Ovary (tissue), 9 donors: ENCODE measurements around the gene KLK6. TPM values are rescaled to one million over a fixed set of nuclear protein-coding genes. Genes with fewer than 3 reads are reported as not detected.

Experiments used
- DNase-seq, 5 donors: peaks; one replicate each; pipeline ENCODE4 v3.0.0-alpha.2; 2019 to 2020
- H3K27ac ChIP-seq, 2 donors: fragments of 200-600 bp; one replicate each; pipeline versions ENCODE4 v1.5.1 to v1.8.0; 2019 to 2022
- H3K27me3 ChIP-seq: fragments of 200-600 bp; one replicate; pipeline ENCODE4 v1.8.0; 2022
- H3K36me3 ChIP-seq: fragments of 200-600 bp; sonication (generic); one replicate; pipeline ENCODE4 v1.5.1; 2019
- H3K4me1 ChIP-seq: one replicate; pipeline ENCODE4 v1.8.1; 2013; ENCODE audit warnings: mild to moderate bottlenecking, moderate library complexity; ENCODE audit not compliant: insufficient read depth
- H3K4me3 ChIP-seq: fragments of 200-600 bp; sonication (generic); one replicate; pipeline ENCODE4 v1.5.1; 2017
- H3K9me3 ChIP-seq, 2 donors: fragments of 200-600 bp in 1 of 2; sonication (generic) in 1 of 2; one replicate each; pipeline versions ENCODE4 v1.5.1 to v1.8.1; 2013 to 2019; ENCODE audit warnings: mild to moderate bottlenecking in 1 of 2, moderate library complexity in 1 of 2
- EP300 ChIP-seq: sonication (generic); formaldehyde crosslinking; IDR thresholded peaks from one replicate; pipeline ENCODE4 v1.6.1; 2017; ENCODE audit warnings: antibody characterized with exemption
- POLR2A ChIP-seq: fragments of 450-650 bp; IDR thresholded peaks from one replicate; pipeline ENCODE4 v1.6.1; 2017; ENCODE audit warnings: antibody characterized with exemption, mild to moderate bottlenecking, moderate library complexity
- WGBS, 3 donors: extraction: QIAGEN DNeasy Blood & Tissue Kit in 1 of 3; methylation state at CpG; one replicate each; pipeline versions ENCODE4 v1.1.5 to v1.1.7; 2013 to 2017; 5-methylcytosine and 5-hydroxymethylcytosine counted together
- intact Hi-C, 4 donors: fragments of 100-400 bp; cut with DNase I; formaldehyde crosslinking; loops; one replicate each; pipeline versions ENCODE4 v1.11.0 to v1.15.1; 2022 to 2023
- polyA plus RNA-seq, 2 donors: library from polyadenylated mRNA; stranded (reverse); fragments of 200-250 nt in 1 of 2; fragments of 350-450 nt in 1 of 2; fragmentation: Illumina TruSeq in 1 of 2; extraction: RNeasy Lipid Tissue Mini Kit (QIAGEN cat#74804) in 1 of 2; gene quantifications; one replicate each; pipeline ENCODE4 v1.2.3, GENCODE V29; 2013 to 2014
- total RNA-seq, 7 donors: library from RNA; depleted of rRNA in 2 of 7; stranded (reverse); fragments of >200 nt in 2 of 7; fragmentation: NEBNext Ultra II Directional in 3 of 7; extraction: Animal tissue kit (Norgen Biotek cat#: 25700) in 3 of 7; gene quantifications; one replicate each; pipeline versions ENCODE4 v1.1.0 to v1.2.4, GENCODE V29; 2016 to 2023
- TF ChIP-seq, protein P1 (sequence below), 3 donors: fragments of 450-650 bp in 2 of 3; fragments of 200-600 bp in 1 of 3; IDR thresholded peaks; one replicate each; pipeline versions ENCODE4 v1.5.1 to v1.8.0; 2016 to 2022; ENCODE audit warnings: antibody characterized with exemption in 3 of 3, mild to moderate bottlenecking in 1 of 3
- donor health status: DM: no; HTN: no; CAD: no; lungs with moderate emphysema.
- donor health status: DM: no; HTN: no; CAD: no.
- donor health status: Bipolar disorder and iron deficiency.
- donor health status: DM: yes; HTN: yes; CAD: no.
- donor health status: DM: no; HTN: no; CAD: no.
- donor health status: DM: yes; HTN: yes; CAD: no.

The KLK6 gene
- total and polyA plus RNA-seq, 9 donors = 0.07 to 21.7 (median 1.9) TPM; not detected in 3

GRCh38 chr19:50909240-50910070 lies 59.9 kb downstream of the KLK6 start:
- Histone ChIP-seq H3K4me3 (no peak overlapping the region), H3K4me1 (no peaks in the 10 kb centered on the region), H3K9me3 (no peaks in the 10 kb centered on the region), H3K36me3 (no peaks in the 10 kb centered on the region), H3K27me3 (no peaks in the 10 kb centered on the region), H3K27ac (no peak overlapping the region)
- peak in 1 of 5 donors; percentile 48 for DNase-seq
- intact Hi-C loops = no loop called here
- TF ChIP-seq, protein P1, sequence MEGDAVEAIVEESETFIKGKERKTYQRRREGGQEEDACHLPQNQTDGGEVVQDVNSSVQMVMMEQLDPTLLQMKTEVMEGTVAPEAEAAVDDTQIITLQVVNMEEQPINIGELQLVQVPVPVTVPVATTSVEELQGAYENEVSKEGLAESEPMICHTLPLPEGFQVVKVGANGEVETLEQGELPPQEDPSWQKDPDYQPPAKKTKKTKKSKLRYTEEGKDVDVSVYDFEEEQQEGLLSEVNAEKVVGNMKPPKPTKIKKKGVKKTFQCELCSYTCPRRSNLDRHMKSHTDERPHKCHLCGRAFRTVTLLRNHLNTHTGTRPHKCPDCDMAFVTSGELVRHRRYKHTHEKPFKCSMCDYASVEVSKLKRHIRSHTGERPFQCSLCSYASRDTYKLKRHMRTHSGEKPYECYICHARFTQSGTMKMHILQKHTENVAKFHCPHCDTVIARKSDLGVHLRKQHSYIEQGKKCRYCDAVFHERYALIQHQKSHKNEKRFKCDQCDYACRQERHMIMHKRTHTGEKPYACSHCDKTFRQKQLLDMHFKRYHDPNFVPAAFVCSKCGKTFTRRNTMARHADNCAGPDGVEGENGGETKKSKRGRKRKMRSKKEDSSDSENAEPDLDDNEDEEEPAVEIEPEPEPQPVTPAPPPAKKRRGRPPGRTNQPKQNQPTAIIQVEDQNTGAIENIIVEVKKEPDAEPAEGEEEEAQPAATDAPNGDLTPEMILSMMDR (IDR thresholded peaks at IDR 0.05) = no peak
- TF ChIP-seq POLR2A (no peak), EP300 (no peak)
- WGBS, 3 donors = 2 to 4% (median 3%) methylated on average over 33 to 36 of the region's 36 CpGs

Other genes with a start within 250 kb of the KLK6 start
- gene SHANK1, start 249.8 kb downstream of the KLK6 start, total RNA-seq = 10 to 100 TPM in 1 of 7 donors, 1 to 10 TPM in 5, under 1 TPM in 1; 0.72 to 11.1 (median 4.0) TPM
- gene SHANK1, start 249.8 kb downstream of the KLK6 start, polyA plus RNA-seq = 1 to 10 TPM in 1 of 2 donors, under 1 TPM in 1; 0.20 to 1.1 TPM
- gene CLEC11A, start 246.2 kb downstream of the KLK6 start, total RNA-seq = 100 to 1,000 TPM in 1 of 7 donors, 10 to 100 TPM in 6; 17.3 to 120 (median 33.8) TPM
- 10 to 100 TPM in 1 of 2 donors, 1 to 10 TPM in 1; 3.8 to 27.9 TPM for gene CLEC11A, start 246.2 kb downstream of the KLK6 start, polyA plus RNA-seq
- gene GPR32, start 199.1 kb downstream of the KLK6 start, total RNA-seq = not detected
- gene GPR32, start 199.1 kb downstream of the KLK6 start, polyA plus RNA-seq = not detected
- gene ACP4, start 179.2 kb downstream of the KLK6 start, total RNA-seq = not detected
- not detected for gene ACP4, start 179.2 kb downstream of the KLK6 start, polyA plus RNA-seq
- gene KLK1, start 145.8 kb downstream of the KLK6 start, total RNA-seq = under 1 TPM in 6 of 7 donors, not detected in 1; 0.40 to 0.95 (median 0.57) TPM
- 1 to 10 TPM in 1 of 2 donors, under 1 TPM in 1; 0.23 to 1.2 TPM for gene KLK1, start 145.8 kb downstream of the KLK6 start, polyA plus RNA-seq
- gene KLK15, start 136.0 kb downstream of the KLK6 start, total RNA-seq = not detected
- not detected for gene KLK15, start 136.0 kb downstream of the KLK6 start, polyA plus RNA-seq
- gene KLK3, start 114.7 kb downstream of the KLK6 start, total RNA-seq = under 1 TPM in 1 of 7 donors, not detected in 6; 0.20 TPM
- gene KLK3, start 114.7 kb downstream of the KLK6 start, polyA plus RNA-seq = under 1 TPM; 0.13 to 0.24 TPM
- not detected for gene KLK2, start 96.2 kb downstream of the KLK6 start, total RNA-seq
- not detected for gene KLK2, start 96.2 kb downstream of the KLK6 start, polyA plus RNA-seq
- under 1 TPM in 1 of 7 donors, not detected in 6; 0.58 TPM for gene KLK4, start 58.2 kb downstream of the KLK6 start, total RNA-seq
- gene KLK4, start 58.2 kb downstream of the KLK6 start, polyA plus RNA-seq = not detected
- 1 to 10 TPM in 1 of 7 donors, under 1 TPM in 2, not detected in 4; 0.17 to 2.3 (median 0.41) TPM for gene KLK5, start 16.6 kb downstream of the KLK6 start, total RNA-seq
- gene KLK5, start 16.6 kb downstream of the KLK6 start, polyA plus RNA-seq = not detected
- gene KLK7, start 14.3 kb upstream of the KLK6 start, total RNA-seq = 10 to 100 TPM in 1 of 7 donors, 1 to 10 TPM in 1, under 1 TPM in 2, not detected in 3; 0.85 to 59.6 (median 5.1) TPM
- under 1 TPM in 1 of 2 donors, not detected in 1; 0.05 TPM for gene KLK7, start 14.3 kb upstream of the KLK6 start, polyA plus RNA-seq
- gene KLK8, start 32.0 kb upstream of the KLK6 start, total RNA-seq = 10 to 100 TPM in 1 of 7 donors, 1 to 10 TPM in 2, under 1 TPM in 2, not detected in 2; 0.60 to 19.0 (median 1.6) TPM
- under 1 TPM in 1 of 2 donors, not detected in 1; 0.24 TPM for gene KLK8, start 32.0 kb upstream of the KLK6 start, polyA plus RNA-seq
- gene KLK10, start 50.1 kb upstream of the KLK6 start, total RNA-seq = 10 to 100 TPM; 14.7 to 59.1 (median 19.5) TPM
- 10 to 100 TPM in 1 of 2 donors, 1 to 10 TPM in 1; 6.9 to 15.7 TPM for gene KLK10, start 50.1 kb upstream of the KLK6 start, polyA plus RNA-seq
- 10 to 100 TPM in 1 of 7 donors, 1 to 10 TPM in 3, under 1 TPM in 3; 0.33 to 91.2 (median 3.8) TPM for gene KLK11, start 57.0 kb upstream of the KLK6 start, total RNA-seq
- 1 to 10 TPM in 1 of 2 donors, under 1 TPM in 1; 0.53 to 1.4 TPM for gene KLK11, start 57.0 kb upstream of the KLK6 start, polyA plus RNA-seq
- gene KLK12, start 65.4 kb upstream of the KLK6 start, total RNA-seq = not detected
- not detected for gene KLK12, start 65.4 kb upstream of the KLK6 start, polyA plus RNA-seq
- gene KLK13, start 95.5 kb upstream of the KLK6 start, total RNA-seq = under 1 TPM in 3 of 7 donors, not detected in 4; 0.50 to 0.77 (median 0.69) TPM
- 1 to 10 TPM in 1 of 2 donors, under 1 TPM in 1; 0.33 to 1.2 TPM for gene KLK13, start 95.5 kb upstream of the KLK6 start, polyA plus RNA-seq
- 1 to 10 TPM in 1 of 7 donors, under 1 TPM in 2, not detected in 4; 0.30 to 1.5 (median 0.34) TPM for gene KLK14, start 113.3 kb upstream of the KLK6 start, total RNA-seq
- under 1 TPM in 1 of 2 donors, not detected in 1; 0.10 TPM for gene KLK14, start 113.3 kb upstream of the KLK6 start, polyA plus RNA-seq
- 10 to 100 TPM in 6 of 7 donors, 1 to 10 TPM in 1; 10.0 to 17.2 (median 13.2) TPM for gene CTU1, start 138.8 kb upstream of the KLK6 start, total RNA-seq
- 1 to 10 TPM; 1.1 to 3.6 TPM for gene CTU1, start 138.8 kb upstream of the KLK6 start, polyA plus RNA-seq
- gene SIGLEC9, start 155.3 kb upstream of the KLK6 start, total RNA-seq = 10 to 100 TPM in 1 of 7 donors, 1 to 10 TPM in 6; 1.7 to 10.4 (median 3.1) TPM
- gene SIGLEC9, start 155.3 kb upstream of the KLK6 start, polyA plus RNA-seq = 1 to 10 TPM; 2.5 TPM
- 1 to 10 TPM in 3 of 7 donors, under 1 TPM in 2, not detected in 2; 0.38 to 3.0 (median 1.5) TPM for gene SIGLEC7, start 172.7 kb upstream of the KLK6 start, total RNA-seq
- 1 to 10 TPM in 1 of 2 donors, under 1 TPM in 1; 0.39 to 3.7 TPM for gene SIGLEC7, start 172.7 kb upstream of the KLK6 start, polyA plus RNA-seq